HEK293 (cell line): ENCODE data around the gene JAGN1.

Experiments
- CTCF ChIA-PET: fragments of 350-600 bp; formaldehyde crosslinking; extraction: SDS; loops from one replicate; lab custom pipeline; 2021; ENCODE audit warnings: antibody characterized with exemption; lab: Yijun Ruan, JAX
- POLR2A ChIA-PET: fragments of 300-600 bp; formaldehyde crosslinking; extraction: SDS; loops from one replicate; lab custom pipeline; 2020; ENCODE audit warnings: antibody characterized with exemption, inconsistent platforms; lab: Yijun Ruan, JAX
- H3K27ac ChIP-seq: fragments of 200-500 bp; sonication (Bioruptor generic); 2 replicates; pipeline ENCODE4 v1.5.1; 2014; ENCODE audit warnings: low read depth, low read length, control low read depth, inconsistent platforms; ENCODE audit errors: extremely low read depth
- H3K36me3 ChIP-seq, 2 experiments: fragments of 200-500 bp in 1 of 2; sonication (Bioruptor generic) in 1 of 2; 1 replicate in 1 of 2; 2 replicates in 1 of 2; pipeline ENCODE4 v1.5.1; 2014 to 2017; ENCODE audit warnings: inconsistent platforms in 2 of 2, low read length in 2 of 2; ENCODE audit not compliant: control insufficient read depth in 2 of 2, insufficient read depth in 1 of 2
- H3K4me1 ChIP-seq: fragments of 200-500 bp; sonication (Bioruptor generic); 2 replicates; pipeline ENCODE4 v1.5.1; 2014; ENCODE audit warnings: mild to moderate bottlenecking, low read length, inconsistent platforms; ENCODE audit not compliant: control insufficient read depth, insufficient read depth
- H3K4me3 ChIP-seq: 2 replicates; pipeline ENCODE4 v1.5.1; 2011; ENCODE audit warnings: low read depth, mild to moderate bottlenecking, control low read depth, low read length, moderate library complexity
- H3K9me3 ChIP-seq: fragments of 200-500 bp; sonication (Bioruptor generic); 2 replicates; pipeline ENCODE4 v1.5.1; 2014; ENCODE audit warnings: low read depth, low read length, inconsistent platforms; ENCODE audit not compliant: control insufficient read depth, insufficient read depth
- KLF1 ChIP-seq: fragments of 450-650 bp; formaldehyde crosslinking; IDR thresholded peaks from 2 replicates; pipeline ENCODE4 v1.5.1; 2016; ENCODE audit warnings: missing biosample characterization, missing genetic modification characterization
- ZBTB10 ChIP-seq: fragments of 450-650 bp; formaldehyde crosslinking; IDR thresholded peaks from 2 replicates; pipeline ENCODE4 v1.5.1; 2016; ENCODE audit warnings: missing biosample characterization, missing genetic modification characterization
- ZIC2 ChIP-seq: fragments of 450-650 bp; formaldehyde crosslinking; IDR thresholded peaks from 2 replicates; pipeline ENCODE4 v1.5.1; 2016; ENCODE audit warnings: missing biosample characterization, missing genetic modification characterization
- ZNF133 ChIP-seq: fragments of 450-650 bp; formaldehyde crosslinking; IDR thresholded peaks from 2 replicates; pipeline ENCODE4 v1.5.1; 2016; ENCODE audit warnings: missing biosample characterization, missing genetic modification characterization
- ZNF184 ChIP-seq: fragments of 450-650 bp; IDR thresholded peaks from 2 replicates; pipeline ENCODE4 v1.5.1; 2018; ENCODE audit warnings: missing biosample characterization, mild to moderate bottlenecking, missing genetic modification characterization
- ZNF449 ChIP-seq: fragments of 450-650 bp; formaldehyde crosslinking; IDR thresholded peaks from 2 replicates; pipeline ENCODE4 v1.5.1; 2017; ENCODE audit warnings: missing biosample characterization, mild to moderate bottlenecking, missing genetic modification characterization, moderate library complexity
- ZNF48 ChIP-seq: fragments of 450-650 bp; formaldehyde crosslinking; IDR thresholded peaks from 2 replicates; pipeline ENCODE4 v1.5.1; 2016; ENCODE audit warnings: missing biosample characterization, missing genetic modification characterization
- ZNF510 ChIP-seq: fragments of 450-650 bp; formaldehyde crosslinking; IDR thresholded peaks from 2 replicates; pipeline ENCODE4 v1.5.1; 2018; ENCODE audit warnings: mild to moderate bottlenecking, missing genetic modification characterization, missing biosample characterization; ENCODE audit not compliant: insufficient replicate concordance
- ZNF513 ChIP-seq: fragments of 450-650 bp; IDR thresholded peaks from 2 replicates; pipeline ENCODE4 v1.5.1; 2018; ENCODE audit warnings: missing biosample characterization, missing genetic modification characterization
- ZNF580 ChIP-seq: fragments of 450-650 bp; formaldehyde crosslinking; IDR thresholded peaks from 2 replicates; pipeline ENCODE4 v1.5.1; 2016; ENCODE audit warnings: missing biosample characterization, missing genetic modification characterization
- ZNF585B ChIP-seq: fragments of 450-650 bp; formaldehyde crosslinking; IDR thresholded peaks from 2 replicates; pipeline ENCODE4 v1.5.1; 2016; ENCODE audit warnings: missing biosample characterization, missing genetic modification characterization
- ZNF747 ChIP-seq: fragments of 450-650 bp; formaldehyde crosslinking; IDR thresholded peaks from 2 replicates; pipeline ENCODE4 v1.5.1; 2016; ENCODE audit warnings: missing biosample characterization, missing genetic modification characterization
- ZNF776 ChIP-seq: fragments of 450-650 bp; formaldehyde crosslinking; IDR thresholded peaks from 2 replicates; pipeline ENCODE4 v1.5.0; 2017; ENCODE audit warnings: missing biosample characterization, missing genetic modification characterization, borderline replicate concordance
- ZNF791 ChIP-seq: fragments of 450-650 bp; formaldehyde crosslinking; IDR thresholded peaks from 2 replicates; pipeline ENCODE4 v1.5.1; 2016; ENCODE audit warnings: missing biosample characterization, missing genetic modification characterization
- ZXDB ChIP-seq: fragments of 450-650 bp; formaldehyde crosslinking; IDR thresholded peaks from 2 replicates; pipeline ENCODE4 v1.5.1; 2016; ENCODE audit warnings: missing biosample characterization, missing genetic modification characterization
- TF ChIP-seq, protein P1 (sequence below): fragments of 450-650 bp; formaldehyde crosslinking; IDR thresholded peaks from 2 replicates; pipeline ENCODE4 v1.5.1; 2016; ENCODE audit warnings: missing biosample characterization, missing genetic modification characterization, low read depth
- TF ChIP-seq, protein P2 (sequence below): fragments of 450-650 bp; formaldehyde crosslinking; IDR thresholded peaks from 2 replicates; pipeline ENCODE4 v1.5.1; 2016; ENCODE audit warnings: missing biosample characterization, missing genetic modification characterization
- TF ChIP-seq, protein P3 (sequence below): fragments of 450-650 bp; formaldehyde crosslinking; IDR thresholded peaks from 2 replicates; pipeline ENCODE4 v1.5.1; 2016; ENCODE audit warnings: missing biosample characterization, missing genetic modification characterization

The JAGN1 gene

DNA sequence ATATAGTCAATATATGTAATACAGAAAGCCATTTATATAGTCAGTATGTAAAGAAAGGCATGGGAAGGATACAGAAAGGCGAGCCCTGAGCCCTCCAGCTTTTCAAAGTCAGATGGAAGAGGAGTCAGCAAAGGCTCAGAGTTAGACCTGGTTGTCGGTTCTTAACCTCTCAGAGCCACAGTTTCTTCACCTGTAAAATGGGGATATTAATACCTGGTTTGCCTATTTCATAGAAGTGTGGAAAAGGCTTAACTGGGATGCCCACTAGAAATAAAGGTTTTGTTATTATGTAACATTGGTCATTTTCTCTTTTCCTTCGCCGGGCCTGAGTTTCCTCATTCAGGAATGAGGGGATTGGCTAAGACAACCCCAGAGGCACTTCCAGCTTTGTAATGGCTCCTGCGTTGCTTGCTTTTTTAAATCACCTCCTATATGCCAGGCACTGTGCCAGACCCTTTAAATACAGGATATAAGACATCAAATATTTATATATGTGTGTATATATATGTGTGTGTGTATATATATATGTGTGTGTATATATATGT, 45.6 kb downstream of the JAGN1 start (continued):
- TF ChIP-seq ZBTB10 (tag by site-specific recombination), result no peak
- no peak for TF ChIP-seq ZNF776 (tag by site-specific recombination)
- no peak for TF ChIP-seq ZNF791
- no peak for TF ChIP-seq ZIC2
- TF ChIP-seq ZNF510 (tag by site-specific recombination), result no peak
- no peak for TF ChIP-seq ZNF580 (tag by site-specific recombination)

- ChIA-PET CTCF (no interaction called here), POLR2A (interaction anchor here (1.9 kb wide), 1 partner anchor 9 kb away, joined by 6 read pairs; no protein-coding TSS in a partner anchor)
- Histone ChIP-seq H3K9me3 (no peaks in the 10 kb centered on the region), H3K36me3 (peaks cover 6 to 46% of the 10 kb centered on the region in 2 experiments; a peak in 2 of 3 replicates), H3K27ac (no peak overlapping the region), H3K4me3 (no peak overlapping the region), H3K4me1 (0 out of 2 replicates have a peak, but pooled peaks cover 2% of the 10 kb centered on the region)
- TF ChIP-seq ZNF48 (no peak), ZNF513 (tag by site-specific recombination) (no peak), ZNF747 (tag by site-specific recombination) (no peak), ZNF585B (tag by site-specific recombination) (no peak), KLF1 (tag by site-specific recombination) (0 out of 2 replicates have a peak, but pooled peaks have one; percentile 38), ZXDB (peak; percentile 58)
- TF ChIP-seq, protein P1, sequence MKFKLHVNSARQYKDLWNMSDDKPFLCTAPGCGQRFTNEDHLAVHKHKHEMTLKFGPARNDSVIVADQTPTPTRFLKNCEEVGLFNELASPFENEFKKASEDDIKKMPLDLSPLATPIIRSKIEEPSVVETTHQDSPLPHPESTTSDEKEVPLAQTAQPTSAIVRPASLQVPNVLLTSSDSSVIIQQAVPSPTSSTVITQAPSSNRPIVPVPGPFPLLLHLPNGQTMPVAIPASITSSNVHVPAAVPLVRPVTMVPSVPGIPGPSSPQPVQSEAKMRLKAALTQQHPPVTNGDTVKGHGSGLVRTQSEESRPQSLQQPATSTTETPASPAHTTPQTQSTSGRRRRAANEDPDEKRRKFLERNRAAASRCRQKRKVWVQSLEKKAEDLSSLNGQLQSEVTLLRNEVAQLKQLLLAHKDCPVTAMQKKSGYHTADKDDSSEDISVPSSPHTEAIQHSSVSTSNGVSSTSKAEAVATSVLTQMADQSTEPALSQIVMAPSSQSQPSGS, result no peak
These were observed 47.3 kb downstream of the JAGN1 start for GRCh38 chr3:9937486-9938238.

DNA sequence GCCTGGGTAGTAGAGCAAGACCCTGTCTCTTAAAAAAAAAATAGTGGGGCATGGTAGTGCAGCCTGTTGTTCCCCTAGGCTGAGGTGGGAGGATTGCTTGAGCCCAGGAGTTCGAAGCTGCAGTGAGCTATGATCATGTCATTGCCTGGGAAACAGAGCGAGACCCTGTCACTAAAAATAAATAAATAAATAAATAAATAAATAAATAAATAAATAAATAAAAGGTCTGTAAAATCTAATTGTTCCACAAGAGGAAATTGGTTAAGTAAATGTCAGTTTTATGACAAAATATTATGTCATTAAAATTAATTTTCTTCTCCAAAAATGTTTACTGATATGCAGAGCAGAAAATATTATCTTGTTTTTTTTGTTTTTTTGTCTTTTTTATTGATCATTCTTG, 48.6 kb downstream of the JAGN1 start:
- POLR2A ChIA-PET, result interaction anchor here (1.9 kb wide), 1 partner anchor 8 kb away, joined by 6 read pairs; no protein-coding TSS in a partner anchor
- Histone ChIP-seq H3K27ac (no peak overlapping the region), H3K4me3 (no peak overlapping the region), H3K36me3 (peaks cover 6 to 59% of the 10 kb centered on the region in 2 experiments; a peak in 2 of 3 replicates), H3K9me3 (no peaks in the 10 kb centered on the region), H3K4me1 (0 out of 2 replicates have a peak, but pooled peaks cover 2% of the 10 kb centered on the region)
- CTCF ChIA-PET, result interaction anchor here (0.6 kb wide), 1 partner anchor 48 kb away, joined by 3 read pairs; no protein-coding TSS in a partner anchor
- TF ChIP-seq, protein P2, sequence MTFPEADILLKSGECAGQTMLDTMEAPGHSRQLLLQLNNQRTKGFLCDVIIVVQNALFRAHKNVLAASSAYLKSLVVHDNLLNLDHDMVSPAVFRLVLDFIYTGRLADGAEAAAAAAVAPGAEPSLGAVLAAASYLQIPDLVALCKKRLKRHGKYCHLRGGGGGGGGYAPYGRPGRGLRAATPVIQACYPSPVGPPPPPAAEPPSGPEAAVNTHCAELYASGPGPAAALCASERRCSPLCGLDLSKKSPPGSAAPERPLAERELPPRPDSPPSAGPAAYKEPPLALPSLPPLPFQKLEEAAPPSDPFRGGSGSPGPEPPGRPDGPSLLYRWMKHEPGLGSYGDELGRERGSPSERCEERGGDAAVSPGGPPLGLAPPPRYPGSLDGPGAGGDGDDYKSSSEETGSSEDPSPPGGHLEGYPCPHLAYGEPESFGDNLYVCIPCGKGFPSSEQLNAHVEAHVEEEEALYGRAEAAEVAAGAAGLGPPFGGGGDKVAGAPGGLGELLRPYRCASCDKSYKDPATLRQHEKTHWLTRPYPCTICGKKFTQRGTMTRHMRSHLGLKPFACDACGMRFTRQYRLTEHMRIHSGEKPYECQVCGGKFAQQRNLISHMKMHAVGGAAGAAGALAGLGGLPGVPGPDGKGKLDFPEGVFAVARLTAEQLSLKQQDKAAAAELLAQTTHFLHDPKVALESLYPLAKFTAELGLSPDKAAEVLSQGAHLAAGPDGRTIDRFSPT (tag by site-specific recombination), result no peak
- no peak for TF ChIP-seq ZNF133
- TF ChIP-seq, protein P3, sequence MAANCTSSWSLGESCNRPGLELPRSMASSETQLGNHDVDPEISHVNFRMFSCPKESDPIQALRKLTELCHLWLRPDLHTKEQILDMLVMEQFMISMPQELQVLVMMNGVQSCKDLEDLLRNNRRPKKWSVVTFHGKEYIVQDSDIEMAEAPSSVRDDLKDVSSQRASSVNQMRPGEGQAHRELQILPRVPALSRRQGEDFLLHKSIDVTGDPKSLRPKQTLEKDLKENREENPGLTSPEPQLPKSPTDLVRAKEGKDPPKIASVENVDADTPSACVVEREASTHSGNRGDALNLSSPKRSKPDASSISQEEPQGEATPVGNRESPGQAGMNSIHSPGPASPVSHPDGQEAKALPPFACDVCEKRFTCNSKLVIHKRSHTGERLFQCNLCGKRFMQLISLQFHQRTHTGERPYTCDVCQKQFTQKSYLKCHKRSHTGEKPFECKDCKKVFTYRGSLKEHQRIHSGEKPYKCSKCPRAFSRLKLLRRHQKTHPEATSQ (tag by site-specific recombination), result no peak
- TF ChIP-seq ZNF449, result no peak
- TF ChIP-seq ZNF184 (tag by site-specific recombination), result no peak
